ENCODE data around the gene SMIM44. TPM values are rescaled to one million over a fixed set of nuclear protein-coding genes. Genes with fewer than 3 reads are reported as not detected.

Gene SMIM44
- total RNA-seq, 1 donor from 2014 or later: 3.7 TPM

GRCh38 chr19:3441089-3441985 lies 41.9 kb downstream of the SMIM44 start:
- no peak for DNase-seq (ENCODE audit: low spot score)

- no peak for DNase-seq (ENCODE audit: low spot score)
Observed at GRCh38 chr19:3440082-3440481, 43.2 kb downstream of the SMIM44 start.

GRCh38 chr19:3434630-3435553 lies 48.3 kb downstream of the SMIM44 start:
- DNase-seq (ENCODE audit: low spot score): peak; percentile 95

GRCh38 chr19:3433805-3434540 lies 49.3 kb downstream of the SMIM44 start:
- DNase-seq (ENCODE audit: low spot score): no peak

- no peak for DNase-seq (ENCODE audit: low spot score)
Observed at GRCh38 chr19:3433313-3433712, 49.9 kb downstream of the SMIM44 start.

Other genes with a start within 250 kb of the SMIM44 start
- gene NFIC, start 116.9 kb downstream of the SMIM44 start, total RNA-seq: 254 TPM
- gene SMIM24, start 2.9 kb downstream of the SMIM44 start, total RNA-seq: 712 TPM
- gene DOHH, start 17.2 kb upstream of the SMIM44 start, total RNA-seq: 11.6 TPM
- gene FZR1, start 22.9 kb upstream of the SMIM44 start, total RNA-seq: 84.7 TPM
- 10.3 TPM for gene TEKTIP1, start 55.7 kb upstream of the SMIM44 start, total RNA-seq
- gene MFSD12, start 74.1 kb upstream of the SMIM44 start, total RNA-seq: 64.1 TPM
- 100 TPM for gene HMG20B, start 89.5 kb upstream of the SMIM44 start, total RNA-seq
- 1.3 TPM for gene GIPC3, start 102.0 kb upstream of the SMIM44 start, total RNA-seq
- 4.9 TPM for gene TBXA2R, start 123.4 kb upstream of the SMIM44 start, total RNA-seq
- gene CACTIN, start 143.3 kb upstream of the SMIM44 start, total RNA-seq: 25.8 TPM
- gene PIP5K1C, start 217.0 kb upstream of the SMIM44 start, total RNA-seq: 72.9 TPM
- 141 TPM for gene TJP3, start 224.9 kb upstream of the SMIM44 start, total RNA-seq

Measured in mucosa of gallbladder (tissue), 1 donor.